Fibroblast of mammary gland (primary cell): ENCODE measurements around the gene LMF2.

ENCODE experiments used
- DNase-seq: peaks from one replicate; pipeline ENCODE4 v3.0.0-alpha.2; 2010; ENCODE audit warnings: low read depth
- H3K4me3 ChIP-seq: 2 replicates; pipeline ENCODE4 v1.5.1; 2011; ENCODE audit warnings: low read depth, mild to moderate bottlenecking, low read length, moderate library complexity; ENCODE audit not compliant: control insufficient read depth
- TF ChIP-seq, protein P1 (sequence below): conservative IDR thresholded peaks from 2 replicates; pipeline ENCODE4 v1.5.1; 2011; ENCODE audit warnings: low read depth, low read length, inconsistent platforms; ENCODE audit not compliant: control insufficient read depth, insufficient read depth

Gene LMF2

DNA sequence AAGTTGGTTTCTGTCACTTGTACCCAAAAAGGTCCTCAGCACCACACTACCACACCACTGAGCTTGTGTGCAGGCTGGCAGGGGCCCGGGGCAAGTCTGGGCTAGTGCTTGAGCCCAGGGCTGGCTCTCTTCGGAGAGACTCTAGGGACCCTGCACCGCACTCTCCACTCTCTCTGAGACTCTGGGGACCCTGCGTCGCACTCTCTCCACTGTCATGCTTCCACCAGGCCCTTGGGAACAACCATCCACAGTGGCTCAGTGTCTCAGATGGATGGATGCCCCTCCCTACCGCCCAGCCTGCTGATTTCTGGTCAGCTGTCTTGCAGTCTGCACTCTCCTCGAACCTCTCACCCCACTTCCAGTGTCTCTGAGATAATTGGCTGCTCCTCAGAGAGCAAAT, 30.6 kb downstream of the LMF2 start:
- DNase-seq, result no peak
- TF ChIP-seq, protein P1, sequence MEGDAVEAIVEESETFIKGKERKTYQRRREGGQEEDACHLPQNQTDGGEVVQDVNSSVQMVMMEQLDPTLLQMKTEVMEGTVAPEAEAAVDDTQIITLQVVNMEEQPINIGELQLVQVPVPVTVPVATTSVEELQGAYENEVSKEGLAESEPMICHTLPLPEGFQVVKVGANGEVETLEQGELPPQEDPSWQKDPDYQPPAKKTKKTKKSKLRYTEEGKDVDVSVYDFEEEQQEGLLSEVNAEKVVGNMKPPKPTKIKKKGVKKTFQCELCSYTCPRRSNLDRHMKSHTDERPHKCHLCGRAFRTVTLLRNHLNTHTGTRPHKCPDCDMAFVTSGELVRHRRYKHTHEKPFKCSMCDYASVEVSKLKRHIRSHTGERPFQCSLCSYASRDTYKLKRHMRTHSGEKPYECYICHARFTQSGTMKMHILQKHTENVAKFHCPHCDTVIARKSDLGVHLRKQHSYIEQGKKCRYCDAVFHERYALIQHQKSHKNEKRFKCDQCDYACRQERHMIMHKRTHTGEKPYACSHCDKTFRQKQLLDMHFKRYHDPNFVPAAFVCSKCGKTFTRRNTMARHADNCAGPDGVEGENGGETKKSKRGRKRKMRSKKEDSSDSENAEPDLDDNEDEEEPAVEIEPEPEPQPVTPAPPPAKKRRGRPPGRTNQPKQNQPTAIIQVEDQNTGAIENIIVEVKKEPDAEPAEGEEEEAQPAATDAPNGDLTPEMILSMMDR, result no peak
- no peak overlapping the region for H3K4me3 ChIP-seq

DNA sequence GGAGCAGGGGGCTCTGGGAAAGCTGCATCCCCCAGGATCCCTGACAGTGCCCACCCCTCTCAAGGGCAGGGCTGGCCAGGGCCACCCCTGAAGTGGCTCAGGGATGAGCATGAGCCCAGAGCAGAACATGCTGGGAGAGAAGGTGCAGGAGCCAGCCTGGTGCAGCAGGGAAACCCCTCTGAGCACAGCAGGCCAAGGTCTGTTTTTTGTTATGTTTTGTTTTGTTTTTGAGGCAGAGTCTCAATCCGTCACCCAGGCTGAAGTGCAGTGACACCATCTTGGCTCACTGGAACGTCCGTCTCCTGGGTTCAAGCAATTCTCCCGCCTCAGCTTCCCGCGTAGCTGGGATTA, 31.9 kb downstream of the LMF2 start:
- peak overlapping the region; percentile 50 for H3K4me3 ChIP-seq
- TF ChIP-seq, protein P1, result no peak
- DNase-seq, result no peak

DNA sequence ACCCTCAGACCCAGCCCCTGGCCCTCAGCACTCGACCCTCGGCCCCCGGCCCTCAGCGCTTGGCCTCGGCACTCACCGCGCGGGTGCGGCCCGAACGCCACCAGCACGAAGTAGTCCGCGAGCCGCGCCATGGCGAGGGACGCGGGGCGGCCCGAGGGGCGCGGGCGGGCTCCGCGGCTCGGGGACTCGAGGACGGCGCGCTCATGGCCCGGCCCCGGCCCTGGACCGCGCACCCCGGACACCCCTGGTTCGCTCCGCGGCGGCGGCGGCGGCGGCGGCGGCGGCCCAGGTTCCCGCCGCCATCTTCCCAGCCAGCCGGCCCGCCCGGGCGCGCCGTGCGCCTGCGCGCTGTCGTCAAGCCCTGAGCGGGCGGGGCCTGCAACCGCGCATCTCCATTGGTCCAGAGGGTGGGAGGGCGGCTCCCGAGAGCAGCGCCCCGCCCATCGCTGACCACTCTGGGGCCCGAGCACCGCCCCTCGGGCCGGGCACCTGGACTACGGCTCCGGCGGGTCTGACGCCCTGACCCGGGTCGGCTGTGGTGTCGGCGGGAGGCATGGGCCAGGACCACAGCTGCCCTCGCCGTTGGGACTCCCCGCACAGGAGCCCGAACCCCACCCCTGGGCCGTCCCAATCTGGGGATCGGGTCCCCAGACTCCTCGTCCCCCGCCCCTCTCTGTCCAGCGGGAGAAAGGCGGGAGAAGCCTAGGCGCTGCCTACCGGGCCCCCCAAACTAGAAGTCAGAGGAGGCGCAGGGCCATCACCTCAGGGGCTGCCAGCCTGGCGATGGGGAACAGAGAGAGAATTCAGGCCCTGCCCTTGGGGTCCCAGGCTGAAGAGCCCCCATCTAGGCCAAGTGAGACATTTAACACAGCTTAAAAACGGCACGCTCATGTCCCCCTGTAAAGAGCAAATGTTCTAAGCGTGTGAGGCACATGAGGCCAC, 32.5 kb downstream of the LMF2 start, which contains the start of gene SBF1:
Gene SBF1, minus strand, starts transcription at position 326 of the 942 bp plus-strand sequence. Its CDS starts 195 bp downstream, at position 131.
- TF ChIP-seq, protein P1, result no peak
- DNase-seq, result peak; percentile 80
- peak within 1 kb of the TSS; percentile 59 for H3K4me3 ChIP-seq

DNA sequence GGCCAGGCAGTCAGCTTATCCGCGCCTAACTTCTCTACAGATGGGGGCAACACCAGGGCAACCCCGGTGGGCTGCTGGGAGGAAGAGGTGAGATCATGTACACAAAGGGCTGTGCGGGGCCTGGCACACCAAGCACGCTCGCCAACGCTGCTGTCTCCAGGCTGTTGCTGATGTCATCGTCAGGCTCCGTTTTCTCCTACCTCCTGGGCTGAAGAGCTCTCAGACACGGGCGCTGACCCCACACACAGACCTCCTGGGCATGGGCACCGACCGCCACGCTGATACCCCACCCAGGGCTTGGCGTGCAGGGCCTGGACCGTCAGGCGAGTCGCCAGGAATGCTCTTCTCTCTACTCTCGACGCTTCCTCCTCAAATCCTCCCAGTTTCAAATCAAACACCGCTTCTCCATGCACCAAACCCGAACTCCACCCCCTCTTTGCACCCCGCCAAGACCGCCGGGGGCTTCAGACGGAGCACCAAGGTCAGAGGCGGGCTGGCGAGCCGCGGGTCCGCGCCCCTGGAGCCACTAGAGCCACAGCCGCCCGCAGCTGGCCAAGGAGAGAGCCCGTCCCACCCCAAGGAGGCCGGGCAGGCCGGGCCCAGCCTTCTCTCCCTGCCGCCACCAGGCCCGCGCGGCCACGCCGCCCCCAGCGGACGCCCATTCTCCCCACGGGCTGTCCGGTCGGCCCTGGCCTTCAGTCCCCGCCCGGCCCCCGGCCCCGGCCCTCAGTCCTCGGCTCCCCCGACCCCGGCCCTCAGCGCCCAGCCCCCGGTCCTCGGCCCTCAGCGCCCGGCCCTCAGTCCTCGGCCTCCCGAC, 33.4 kb downstream of the LMF2 start:
- H3K4me3 ChIP-seq, result peak overlapping the region; percentile 59
- DNase-seq, result peak; percentile 61
- TF ChIP-seq, protein P1, result no peak

DNA sequence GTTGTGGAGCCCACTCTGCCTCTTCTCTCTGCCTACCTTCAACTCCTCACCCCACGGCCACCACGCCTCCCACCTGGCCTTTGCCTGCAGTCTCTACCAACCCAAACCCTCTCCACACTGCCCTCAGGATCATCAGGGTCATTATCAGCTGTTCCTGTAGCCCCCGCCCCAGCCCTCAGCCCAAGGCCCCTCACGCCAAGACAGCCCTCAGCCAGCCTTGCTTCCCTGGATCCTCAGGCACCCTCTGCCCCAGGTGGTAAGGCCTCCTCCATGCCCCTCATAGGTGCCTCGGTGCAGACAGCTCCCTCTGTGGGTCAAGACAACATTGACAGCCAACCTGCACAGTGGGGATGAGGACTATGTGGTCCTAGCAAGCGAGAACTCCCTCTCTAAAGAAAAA, 34.4 kb downstream of the LMF2 start:
- TF ChIP-seq, protein P1, result peak; percentile 3
- H3K4me3 ChIP-seq, result no peak overlapping the region
- DNase-seq, result no peak

DNA sequence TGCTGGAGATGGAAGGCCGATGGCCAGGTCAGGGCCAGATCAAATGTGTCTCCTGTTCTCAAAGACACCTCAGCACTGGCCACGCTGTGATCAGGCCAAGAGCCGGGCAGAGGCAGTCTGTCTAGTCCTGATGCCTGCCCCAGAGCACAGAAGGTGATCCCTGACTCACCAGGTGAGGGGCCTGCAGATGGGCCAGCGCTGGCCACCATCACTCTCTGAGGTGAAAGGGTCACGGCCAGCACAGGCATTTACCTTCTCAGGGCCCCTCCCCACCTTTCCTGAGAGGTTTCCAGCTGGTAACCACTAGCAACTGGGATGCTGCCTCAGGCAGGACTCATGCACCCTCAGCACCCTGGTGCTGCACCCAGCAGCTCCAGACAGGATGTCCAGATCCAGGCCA, 35.5 kb downstream of the LMF2 start:
- H3K4me3 ChIP-seq, result no peak overlapping the region
- TF ChIP-seq, protein P1, result no peak
- no peak for DNase-seq
